ENCODE measurements around the gene MAST2. TPM values are rescaled to one million over a fixed set of nuclear protein-coding genes. Genes with fewer than 3 reads are reported as not detected.

The MAST2 gene
- total and polyA plus RNA-seq, 3 donors from 2014 or later, result 88.4 to 158 (median 113) TPM

GRCh38 chr1:46080257-46080656, 276.8 kb downstream of the MAST2 start:
- no peaks in the 10 kb centered on the region for H3K9me3 ChIP-seq
- no peak overlapping the region for H3K27ac ChIP-seq
- H3K36me3 ChIP-seq (ENCODE audit: low read depth, missing control alignments), result no peaks in the 10 kb centered on the region
- no peaks in the 10 kb centered on the region for H3K27me3 ChIP-seq
- DNase-seq, result no peak
- H3K4me3 ChIP-seq, result no peak overlapping the region
- no peaks in the 10 kb centered on the region for H3K4me1 ChIP-seq
- WGBS, 2 donors, result 90 to 97% methylated on average over 3 of the region's 3 CpGs
- TF ChIP-seq CTCF (IDR thresholded peaks at IDR 0.05), result no peak
- no peak for TF ChIP-seq POLR2A (IDR thresholded peaks at IDR 0.05)
- intact Hi-C loops (cut with DNase I; ENCODE audit: low total_unique reads), result no loop called here

GRCh38 chr1:46081206-46081605, 277.8 kb downstream of the MAST2 start:
- intact Hi-C loops (cut with DNase I; ENCODE audit: low total_unique reads), result no loop called here
- H3K9me3 ChIP-seq, result no peaks in the 10 kb centered on the region
- H3K27ac ChIP-seq, result no peak overlapping the region
- H3K27me3 ChIP-seq, result no peaks in the 10 kb centered on the region
- DNase-seq, result no peak
- no peak for TF ChIP-seq CTCF (IDR thresholded peaks at IDR 0.05)
- TF ChIP-seq POLR2A (IDR thresholded peaks at IDR 0.05), result no peak
- H3K4me3 ChIP-seq, result no peak overlapping the region
- no peaks in the 10 kb centered on the region for H3K4me1 ChIP-seq
- 86 to 91% methylated on average over 7 of the region's 7 CpGs for WGBS, 2 donors
- no peaks in the 10 kb centered on the region for H3K36me3 ChIP-seq (ENCODE audit: low read depth, missing control alignments)

DNA sequence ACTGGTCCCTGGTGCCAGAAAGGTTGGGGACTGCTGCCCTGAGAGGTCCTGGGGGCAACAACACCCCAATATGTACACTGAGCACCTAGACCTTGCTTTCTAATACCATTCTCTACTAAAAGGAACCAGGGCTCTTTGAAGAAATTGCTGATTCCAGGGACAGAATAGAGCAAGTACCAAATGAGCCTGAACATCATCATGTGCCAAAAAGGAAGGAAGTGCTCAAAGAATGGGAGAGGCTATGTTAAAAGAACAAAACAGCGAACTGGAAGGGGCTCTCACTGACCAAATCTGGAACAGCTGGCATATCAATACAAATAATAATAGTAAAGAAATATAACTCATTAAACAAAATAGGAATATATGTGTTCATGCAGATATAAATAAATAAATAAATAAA, 278.2 kb downstream of the MAST2 start:
- intact Hi-C loops (cut with DNase I; ENCODE audit: low total_unique reads), result no loop called here
- Histone ChIP-seq H3K36me3 (ENCODE audit: low read depth, missing control alignments) (no peaks in the 10 kb centered on the region), H3K4me1 (no peaks in the 10 kb centered on the region), H3K9me3 (no peaks in the 10 kb centered on the region), H3K27ac (no peak overlapping the region), H3K27me3 (no peaks in the 10 kb centered on the region), H3K4me3 (no peak overlapping the region)
- DNase-seq, result no peak
- WGBS, 2 donors, result 71 to 85% methylated on average over 1 of the region's 1 CpG
- no peak for TF ChIP-seq CTCF (IDR thresholded peaks at IDR 0.05)
- no peak for TF ChIP-seq POLR2A (IDR thresholded peaks at IDR 0.05)

GRCh38 chr1:46083579-46083978, 280.2 kb downstream of the MAST2 start:
- H3K9me3 ChIP-seq, result no peaks in the 10 kb centered on the region
- no peaks in the 10 kb centered on the region for H3K4me1 ChIP-seq
- H3K4me3 ChIP-seq, result no peak overlapping the region
- no peaks in the 10 kb centered on the region for H3K36me3 ChIP-seq (ENCODE audit: low read depth, missing control alignments)
- no peak for DNase-seq
- TF ChIP-seq CTCF (IDR thresholded peaks at IDR 0.05) (no peak), POLR2A (IDR thresholded peaks at IDR 0.05) (no peak)
- intact Hi-C loops (cut with DNase I; ENCODE audit: low total_unique reads), result no loop called here
- no peaks in the 10 kb centered on the region for H3K27me3 ChIP-seq
- H3K27ac ChIP-seq, result no peak overlapping the region

DNA sequence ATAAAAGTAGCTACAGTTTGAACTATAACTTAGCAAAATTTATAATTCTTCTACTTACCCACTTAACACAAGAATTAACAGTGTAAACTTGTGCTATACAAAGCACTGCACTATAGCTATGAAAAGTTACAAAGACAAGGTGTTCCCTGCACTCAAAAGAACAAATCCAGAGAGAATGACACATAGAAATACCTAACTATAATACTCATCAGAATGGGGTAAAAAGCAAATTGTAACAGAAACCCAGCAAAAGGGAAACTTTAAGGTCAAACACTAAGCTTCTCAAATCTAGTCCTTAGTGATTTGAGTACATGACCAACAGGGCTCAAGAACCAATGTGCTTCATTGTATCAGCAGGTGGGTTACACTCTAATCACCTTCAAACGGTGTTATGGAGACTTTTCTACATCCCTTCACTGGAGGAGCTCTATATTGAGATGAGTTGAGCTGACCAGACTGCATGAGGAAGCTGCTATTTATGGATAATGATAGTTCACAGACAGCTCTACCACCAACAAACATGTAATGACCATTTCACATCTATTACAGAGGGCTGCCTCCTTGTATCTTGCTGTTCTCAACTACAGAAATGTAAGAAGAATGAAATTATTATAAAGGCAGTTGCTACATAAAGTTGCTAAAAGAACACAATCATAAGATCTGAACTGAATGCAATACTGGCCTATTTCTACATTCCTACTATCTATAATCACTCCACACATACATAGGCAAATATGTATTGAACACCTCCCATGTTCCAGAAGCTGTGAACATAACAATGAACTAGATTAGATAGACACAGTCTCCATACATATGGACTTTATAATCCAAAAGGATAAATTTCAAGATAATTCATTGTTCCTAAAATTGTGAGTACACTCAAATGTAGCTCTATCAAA, 281.4 kb downstream of the MAST2 start:
- 57 to 60% methylated on average over 1 of the region's 1 CpG for WGBS, 2 donors
- no peaks in the 10 kb centered on the region for H3K27me3 ChIP-seq
- intact Hi-C loops (cut with DNase I; ENCODE audit: low total_unique reads), result no loop called here
- no peaks in the 10 kb centered on the region for H3K4me1 ChIP-seq
- no peak overlapping the region for H3K27ac ChIP-seq
- no peak for DNase-seq
- H3K4me3 ChIP-seq, result no peak overlapping the region
- TF ChIP-seq CTCF (IDR thresholded peaks at IDR 0.05) (no peak), POLR2A (IDR thresholded peaks at IDR 0.05) (no peak)
- no peaks in the 10 kb centered on the region for H3K9me3 ChIP-seq
- no peaks in the 10 kb centered on the region for H3K36me3 ChIP-seq (ENCODE audit: low read depth, missing control alignments)

Data from testis (tissue), 3 donors.